Raji (cell line): ENCODE data around the gene NPBWR2.

ENCODE experiments used
- POLR2A ChIP-seq: IDR thresholded peaks from 2 replicates; pipeline ENCODE4 v1.6.1; 2011; ENCODE audit warnings: low read depth, low read length, control low read depth; ENCODE audit not compliant: insufficient read depth

Gene NPBWR2

GRCh38 chr20:64113444-64113775 is 6.0 kb upstream of the NPBWR2 start:
- no peak for TF ChIP-seq POLR2A

- TF ChIP-seq POLR2A: no peak
These were observed 5.5 kb upstream of the NPBWR2 start for GRCh38 chr20:64112691-64113443.

GRCh38 chr20:64111841-64112641 is 4.7 kb upstream of the NPBWR2 start:
- no peak for TF ChIP-seq POLR2A

- no peak for TF ChIP-seq POLR2A
These were observed 3.2 kb upstream of the NPBWR2 start for GRCh38 chr20:64110411-64111068.

GRCh38 chr20:64109831-64110391 is 2.5 kb upstream of the NPBWR2 start:
- no peak for TF ChIP-seq POLR2A

GRCh38 chr20:64108731-64109681 is 1.6 kb upstream of the NPBWR2 start:
- no peak for TF ChIP-seq POLR2A

GRCh38 chr20:64107736-64108457 is 532 bp upstream of the NPBWR2 start:
- no peak for TF ChIP-seq POLR2A

- no peak for TF ChIP-seq POLR2A
These were observed 867 bp downstream of the NPBWR2 start for GRCh38 chr20:64106435-64106961.

- no peak for TF ChIP-seq POLR2A
These were observed 1.4 kb downstream of the NPBWR2 start for GRCh38 chr20:64105846-64106434.

- no peak for TF ChIP-seq POLR2A
These were observed 2.5 kb downstream of the NPBWR2 start for GRCh38 chr20:64104667-64105451.

- no peak for TF ChIP-seq POLR2A
These were observed 3.3 kb downstream of the NPBWR2 start for GRCh38 chr20:64103871-64104666.
